HepG2 (cell line): ENCODE measurements around the gene SAMD5. TPM values are rescaled to one million over a fixed set of nuclear protein-coding genes. Genes with fewer than 3 reads are reported as not detected.

Experiments used
- ATAC-seq: fragments of 200-7000 bp; cut with Tn5 transposase; 3 replicates; pipeline ENCODE4 v1.9.1; 2020; ENCODE audit warnings: mild to moderate bottlenecking, moderate library complexity
- BruUV-seq: library from RNA; stranded (reverse); fragments of 400-500 nt; replicated peaks from 2 replicates; lab custom pipeline; 2021; lab: Mats Ljungman, UMichigan
- CTCF ChIA-PET: fragments of 300-600 bp; formaldehyde crosslinking; extraction: SDS; loops from one replicate; lab custom pipeline; 2021; ENCODE audit warnings: low total read pairs, inconsistent platforms, low intra/inter-chr PET ratio; lab: Yijun Ruan, JAX
- POLR2A ChIA-PET: fragments of 350-600 bp; sonication (Branson Sonifier 250); formaldehyde crosslinking; loops from one replicate; lab custom pipeline; 2020; ENCODE audit warnings: antibody characterized with exemption, inconsistent platforms; lab: Yijun Ruan, JAX
- DNase-seq: peaks from one replicate; pipeline ENCODE4 v3.0.0-alpha.2; 2015; ENCODE audit warnings: low spot score
- FAIRE-seq: peaks from 3 replicates; lab custom pipeline; 2011; peaks lifted over from hg19 to GRCh38; lab: Jason Lieb, UNC
- H2AFZ ChIP-seq: one replicate; pipeline ENCODE4 v1.6.1; 2011; ENCODE audit warnings: low read length, inconsistent platforms
- H3K27ac ChIP-seq: fragments of 300-600 bp; 3 replicates; pipeline ENCODE4 v1.8.0; 2011; ENCODE audit warnings: mixed run types, mild to moderate bottlenecking, mixed read lengths, low read length, inconsistent platforms; ENCODE audit not compliant: insufficient read depth; ENCODE audit errors: extremely low read length
- H3K27me3 ChIP-seq, 2 experiments: fragments of 200-600 bp in 1 of 2; 2 replicates in 1 of 2; 3 replicates in 1 of 2; pipeline versions ENCODE4 v1.6.0 to v1.8.0; 2011; ENCODE audit warnings: low read length in 2 of 2, mild to moderate bottlenecking in 2 of 2, moderate library complexity in 2 of 2, inconsistent platforms in 1 of 2; ENCODE audit not compliant: insufficient read depth in 2 of 2, control insufficient read depth in 1 of 2
- H3K36me3 ChIP-seq, 2 experiments: fragments of 200-600 bp in 1 of 2; replicated peaks in 1 of 2; 2 replicates in 1 of 2; 3 replicates in 1 of 2; pipeline versions ENCODE4 v1.5.1 to v1.8.0; 2011; ENCODE audit warnings: low read length in 2 of 2, inconsistent platforms in 1 of 2; ENCODE audit not compliant: insufficient read depth in 2 of 2, control insufficient read depth in 1 of 2
- H3K4me1 ChIP-seq: 2 replicates; pipeline ENCODE4 v1.5.1; 2012; ENCODE audit warnings: low read length, inconsistent platforms; ENCODE audit not compliant: insufficient read depth
- H3K4me2 ChIP-seq: 2 replicates; pipeline ENCODE4 v1.6.0; 2011; ENCODE audit warnings: low read depth, low read length, inconsistent platforms
- H3K4me3 ChIP-seq, 3 experiments: fragments of 200-600 bp in 1 of 3; sonication (generic), shearing (Covaris generic) in 1 of 3; replicated peaks in 1 of 3; 2 replicates each; pipeline ENCODE4 v1.5.1; 2011 to 2016; ENCODE audit warnings: low read length in 3 of 3, inconsistent platforms in 2 of 3, low read depth in 2 of 3, mild to moderate bottlenecking in 2 of 3, control low read depth in 1 of 3, mixed read lengths in 1 of 3; ENCODE audit not compliant: insufficient read depth in 1 of 3
- H3K79me2 ChIP-seq: one replicate; pipeline ENCODE4 v1.6.1; 2011; ENCODE audit warnings: low read length, inconsistent platforms; ENCODE audit not compliant: insufficient read depth
- H3K9ac ChIP-seq: 2 replicates; pipeline ENCODE4 v1.6.0; 2011; ENCODE audit warnings: mild to moderate bottlenecking, low read depth, low read length, inconsistent platforms; ENCODE audit not compliant: insufficient read depth
- H3K9me3 ChIP-seq: 2 replicates; pipeline ENCODE4 v1.5.1; 2012; ENCODE audit warnings: mild to moderate bottlenecking, low read length
- H4K20me1 ChIP-seq: 2 replicates; pipeline ENCODE4 v1.6.0; 2011; ENCODE audit warnings: inconsistent platforms, mild to moderate bottlenecking, low read length, moderate library complexity; ENCODE audit not compliant: insufficient read depth
- GATA4 ChIP-seq: sonication (generic); IDR thresholded peaks from 2 replicates; pipeline ENCODE4 v1.6.1; 2016; ENCODE audit warnings: antibody characterized with exemption, low read depth, borderline replicate concordance
- MAFK ChIP-seq, 2 experiments: IDR thresholded peaks in 1 of 2; conservative IDR thresholded peaks in 1 of 2; 2 replicates each; pipeline ENCODE4 v1.6.1; 2011; ENCODE audit warnings: improper control_type of control experiment in 2 of 2, low read length in 2 of 2
- PRDM15 ChIP-seq: sonication (generic); formaldehyde crosslinking; IDR thresholded peaks from 2 replicates; pipeline ENCODE4 v1.4.0; 2020; ENCODE audit warnings: missing genetic modification reagents
- TCF12 ChIP-seq, 2 experiments: fragments of 450-650 bp in 1 of 2; sonication (generic) in 1 of 2; formaldehyde crosslinking in 1 of 2; IDR thresholded peaks; 2 replicates each; pipeline versions ENCODE4 v1.6.1 to v1.8.0; 2017 to 2022; ENCODE audit warnings: antibody characterized with exemption in 1 of 2, mild to moderate bottlenecking in 1 of 2, missing genetic modification reagents in 1 of 2, moderate library complexity in 1 of 2
- ZNF747 ChIP-seq: sonication (generic); formaldehyde crosslinking; IDR thresholded peaks from 2 replicates; pipeline ENCODE4 v1.8.1; 2023; ENCODE audit warnings: missing genetic modification reagents, mild to moderate bottlenecking, borderline replicate concordance
- WGBS: methylation state at CpG from one replicate; pipeline ENCODE4 v1.1.6; 2017; ENCODE audit warnings: low lambda C conversion rate; 5-methylcytosine and 5-hydroxymethylcytosine counted together
- in situ Hi-C: cut with HindIII; loops from 2 replicates; pipeline ENCODE4 v1.10.0; 2017; ENCODE audit warnings: low pct_unique_long_range_greater_than_20kb; ENCODE audit not compliant: extremely low pct_ligation_motif_present
- intact Hi-C: fragments of 100-400 bp; cut with micrococcal nuclease; formaldehyde crosslinking; loops from one replicate; pipeline ENCODE4 v1.10.0; 2022; ENCODE audit not compliant: unreplicated experiment
- polyA plus RNA-seq, 8 experiments: library from polyadenylated mRNA; depleted of rRNA in 3 of 8; stranded (reverse) in 7 of 8; unstranded in 1 of 8; fragments of >200 nt; fragmentation: Illumina TruSeq in 4 of 8; extraction: Trizol in 4 of 8; gene quantifications; 2 replicates each; pipeline versions ENCODE4 v1.2.1 to v1.2.3, GENCODE V29; 2011 to 2016; ENCODE audit warnings: low read depth in 4 of 8, missing spikeins in 1 of 8, mixed read lengths in 1 of 8; ENCODE audit not compliant: insufficient read depth in 1 of 8
- total RNA-seq, 5 experiments: library from RNA; depleted of rRNA; stranded (reverse); fragments of >200 nt; fragmentation: Illumina TruSeq; extraction: Trizol; gene quantifications; 2 replicates each; pipeline ENCODE4 v1.2.3, GENCODE V29; 2016; ENCODE audit warnings: low read depth in 1 of 5

The SAMD5 gene
- total and polyA plus RNA-seq, 2 of the 13 experiments (the other 11 are each of a cell fraction or from before 2014, with no cell fraction given) = 0.02 to 0.07 TPM

GRCh38 chr6:147615659-147616456 is 107.4 kb downstream of the SAMD5 start (continued):
- no peak for TF ChIP-seq ZNF747 (CRISPR knock-in tag)

- peaks cover 0 to 9% of the 10 kb centered on the region in 2 experiments; a peak in 2 of 5 replicates for H3K27me3 ChIP-seq
- no peak for FAIRE-seq
- no peak overlapping the region for H3K4me2 ChIP-seq
- no peak overlapping the region for H2AFZ ChIP-seq
- no peaks in the 10 kb centered on the region for H3K4me1 ChIP-seq
- in situ Hi-C loops = no loop called here
- intact Hi-C loops = no loop called here
- no peaks in the 10 kb centered on the region for H3K9me3 ChIP-seq
- H3K36me3 ChIP-seq = no peaks in the 10 kb centered on the region
- no TSS peak for BruUV-seq
- POLR2A ChIA-PET = no interaction called here
- TF ChIP-seq PRDM15 (CRISPR knock-in tag) = no peak
- TF ChIP-seq MAFK (conservative IDR thresholded peaks at IDR 0.05 in 1 of 2, IDR thresholded peaks at IDR 0.05 in 1 of 2; ENCODE audit: low read length in 2 of 2) = peak in 1 of 2 experiments; percentile 39; a peak in 2 of 4 replicates
- no peak for TF ChIP-seq TCF12 (IDR thresholded peaks at IDR 0.05)
- no peak for TF ChIP-seq TCF12 (CRISPR knock-in tag; IDR thresholded peaks at IDR 0.05)
- TF ChIP-seq GATA4 = no peak
- CTCF ChIA-PET = no interaction called here
- H3K9ac ChIP-seq = no peak overlapping the region
- no peak overlapping the region for H3K27ac ChIP-seq
- no peaks in the 10 kb centered on the region for H3K79me2 ChIP-seq
- no peaks in the 10 kb centered on the region; the same call in 1 of the 2 replicates for H4K20me1 ChIP-seq
- no peak for ATAC-seq
- H3K4me3 ChIP-seq = no peak overlapping the region
- WGBS = 52% methylated on average over 3 of the region's 3 CpGs
- DNase-seq = no peak
Measured at GRCh38 chr6:147617366-147617765, 108.9 kb downstream of the SAMD5 start.
